ENCODE data around the gene PLEKHG4B.
"Not testable (repeated sequence)": the region's sequence is repeated elsewhere in the genome, so short reads cannot be mapped to it uniquely, and the experiment has no call there.

Gene PLEKHG4B

DNA sequence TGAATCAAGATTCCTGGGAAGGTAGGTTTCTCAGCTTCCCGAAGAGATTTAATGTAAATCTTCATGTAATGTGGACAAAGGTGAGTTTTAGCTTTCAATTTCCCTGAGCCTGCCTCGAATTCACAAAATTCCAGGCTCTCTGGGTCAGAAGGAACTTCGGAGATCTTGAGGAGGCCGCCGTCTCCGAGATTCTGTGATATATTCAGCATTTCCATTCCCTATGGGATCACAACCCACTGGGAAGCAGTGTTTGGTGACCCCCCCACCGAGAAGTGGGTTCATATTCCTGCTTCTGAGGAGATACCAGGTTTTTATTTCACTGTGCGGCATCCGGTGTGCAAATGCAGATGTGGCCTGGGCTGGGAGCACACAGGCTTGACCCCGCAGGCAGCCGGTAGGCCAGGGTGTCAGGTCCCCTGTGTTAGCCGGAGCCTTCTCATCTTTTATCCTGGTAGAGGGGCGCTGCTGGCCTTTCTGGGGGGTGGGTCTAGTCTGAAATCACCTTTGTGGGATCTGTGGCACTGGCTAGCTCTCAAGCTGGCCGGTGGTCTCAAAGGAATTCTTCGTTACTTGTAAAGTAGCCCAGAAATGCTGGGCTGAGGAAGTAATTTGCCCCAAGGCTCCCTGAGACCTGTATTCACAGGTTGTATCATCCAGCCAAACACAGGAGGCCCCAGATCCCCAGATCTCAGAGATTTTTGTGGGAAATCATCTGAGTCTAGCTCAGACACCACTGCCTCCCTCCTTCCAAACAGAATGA, 1.4 kb downstream of the PLEKHG4B start:
- no peak for DNase-seq (ENCODE audit: low read depth in 2 of 3, low spot score in 2 of 3)

DNA sequence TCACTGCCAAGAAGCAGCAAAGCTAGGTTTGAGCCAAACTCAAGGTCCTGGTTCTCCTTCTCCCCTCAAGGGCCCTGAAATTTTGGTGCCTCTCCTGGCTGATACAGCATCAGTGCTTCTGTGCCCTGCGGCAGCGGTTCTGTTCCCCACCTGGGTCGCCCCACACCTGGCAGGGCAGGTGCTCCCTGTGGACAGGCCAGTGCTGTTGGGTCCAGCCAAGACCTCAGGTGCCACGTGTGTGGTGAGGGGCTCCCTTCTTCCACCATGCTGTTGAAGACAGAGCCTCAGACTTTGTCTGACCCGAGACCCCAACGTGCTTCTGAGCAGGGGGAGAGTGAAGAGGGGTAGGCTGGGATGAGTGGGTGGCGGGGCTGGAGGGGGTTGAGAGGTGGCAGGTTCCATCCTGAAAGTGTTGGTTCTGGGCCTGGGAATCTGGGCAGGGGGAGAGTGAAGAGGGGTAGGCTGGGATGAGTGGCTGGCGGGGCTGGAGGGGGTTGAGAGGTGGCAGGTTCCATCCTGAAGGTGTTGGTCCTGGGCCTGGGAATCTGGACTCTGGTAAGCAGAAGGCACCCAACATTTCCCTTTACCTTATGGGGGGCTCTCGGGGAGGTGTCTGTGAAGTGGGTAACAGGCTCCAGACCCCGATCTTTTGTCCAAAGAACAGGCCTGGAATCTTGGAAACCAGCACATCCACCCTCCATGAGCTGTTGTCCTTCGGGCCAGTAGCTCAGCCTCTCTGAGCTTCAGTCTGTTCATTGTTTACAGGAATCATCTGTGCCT, 2.3 kb downstream of the PLEKHG4B start:
- DNase-seq (ENCODE audit: low read depth in 2 of 3, low spot score in 2 of 3): no peak

DNA sequence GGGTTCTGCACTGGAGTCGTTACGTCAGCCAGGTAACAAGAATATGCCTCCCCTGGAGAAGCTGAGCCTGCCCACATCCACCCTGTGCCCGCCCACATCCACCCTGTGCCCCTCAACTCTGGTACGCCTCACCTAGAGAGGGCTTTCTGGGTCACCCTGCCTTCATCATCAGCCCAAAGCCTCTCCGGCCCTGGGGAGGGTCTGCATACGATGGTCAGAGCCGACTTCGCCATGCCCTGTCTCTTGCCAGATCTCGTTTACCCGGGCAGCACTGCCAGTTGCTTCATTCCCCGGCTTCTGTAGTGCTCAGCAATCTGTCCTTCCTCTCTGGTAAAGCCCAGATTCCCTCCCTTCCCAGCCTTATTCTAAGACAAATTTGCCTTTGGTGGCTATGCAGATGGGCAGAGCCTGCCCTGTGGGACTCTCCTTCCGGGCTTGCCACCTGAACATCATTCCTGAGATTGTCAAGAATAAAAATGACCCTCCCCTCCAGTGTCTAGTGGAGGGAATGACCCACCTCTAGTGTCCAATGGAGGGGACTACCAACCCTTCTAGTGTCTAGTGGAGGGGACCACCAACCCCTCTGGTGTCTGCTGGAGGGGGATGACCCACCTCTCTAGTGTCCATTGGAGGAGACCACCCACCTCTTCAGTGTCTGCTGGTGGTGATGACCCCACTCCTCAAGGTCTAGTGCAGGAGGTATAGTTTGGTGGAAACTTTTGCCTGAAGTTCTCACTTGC, 3.4 kb downstream of the PLEKHG4B start:
- no peak for DNase-seq (ENCODE audit: low read depth in 2 of 3, low spot score in 2 of 3)

DNA sequence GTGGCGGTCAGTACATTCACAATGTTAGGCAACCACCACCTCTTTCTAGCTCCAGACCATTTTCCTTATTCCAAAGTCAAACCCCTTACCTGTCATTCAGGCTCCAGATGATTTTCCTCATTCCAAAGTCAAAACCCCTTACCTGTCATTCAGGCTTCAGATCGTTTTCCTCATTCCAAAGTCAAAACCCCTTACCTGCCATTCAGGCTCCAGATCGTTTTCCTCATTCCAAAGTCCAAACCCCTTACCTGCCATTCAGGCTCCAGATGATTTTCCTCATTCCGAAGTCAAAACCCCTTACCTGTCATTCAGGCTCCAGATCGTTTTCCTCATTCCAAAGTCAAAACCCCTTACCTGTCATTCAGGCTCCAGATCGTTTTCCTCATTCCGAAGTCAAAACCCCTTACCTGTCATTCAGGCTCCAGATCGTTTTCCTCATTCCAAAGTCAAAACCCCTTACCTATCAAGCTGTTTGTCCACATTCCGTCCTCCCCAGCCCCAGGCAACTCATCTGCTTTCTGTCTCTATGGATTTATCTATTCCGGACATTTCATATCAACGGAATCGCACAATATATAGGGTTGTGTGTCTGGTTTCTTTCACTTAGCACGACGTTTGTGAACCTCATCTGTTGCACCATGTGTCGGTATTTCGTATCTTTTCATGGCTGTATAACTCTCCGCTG, 5.2 kb downstream of the PLEKHG4B start:
- no peak for DNase-seq (ENCODE audit: low read depth in 2 of 3, low spot score in 2 of 3)

DNA sequence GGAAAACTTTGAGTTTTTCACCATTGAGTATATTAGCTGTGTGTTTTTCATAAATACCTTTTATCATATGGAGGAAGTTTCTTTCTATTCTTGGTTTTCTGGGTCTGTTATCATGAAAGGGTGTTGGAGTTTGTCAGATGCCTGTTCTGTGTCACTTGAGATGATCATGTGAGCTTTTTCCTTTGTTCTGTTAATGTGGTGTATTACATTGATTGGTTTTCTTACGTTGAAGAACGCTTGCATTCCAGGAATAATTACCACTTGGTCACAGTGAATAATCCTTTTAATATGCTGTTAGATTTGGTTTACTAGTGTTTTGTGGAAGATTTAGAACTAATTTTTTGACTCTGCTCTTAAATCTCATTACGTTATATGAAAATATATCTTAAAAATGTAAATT, 7.8 kb downstream of the PLEKHG4B start:
- DNase-seq (ENCODE audit: low read depth in 2 of 3, low spot score in 2 of 3): no peak

DNA sequence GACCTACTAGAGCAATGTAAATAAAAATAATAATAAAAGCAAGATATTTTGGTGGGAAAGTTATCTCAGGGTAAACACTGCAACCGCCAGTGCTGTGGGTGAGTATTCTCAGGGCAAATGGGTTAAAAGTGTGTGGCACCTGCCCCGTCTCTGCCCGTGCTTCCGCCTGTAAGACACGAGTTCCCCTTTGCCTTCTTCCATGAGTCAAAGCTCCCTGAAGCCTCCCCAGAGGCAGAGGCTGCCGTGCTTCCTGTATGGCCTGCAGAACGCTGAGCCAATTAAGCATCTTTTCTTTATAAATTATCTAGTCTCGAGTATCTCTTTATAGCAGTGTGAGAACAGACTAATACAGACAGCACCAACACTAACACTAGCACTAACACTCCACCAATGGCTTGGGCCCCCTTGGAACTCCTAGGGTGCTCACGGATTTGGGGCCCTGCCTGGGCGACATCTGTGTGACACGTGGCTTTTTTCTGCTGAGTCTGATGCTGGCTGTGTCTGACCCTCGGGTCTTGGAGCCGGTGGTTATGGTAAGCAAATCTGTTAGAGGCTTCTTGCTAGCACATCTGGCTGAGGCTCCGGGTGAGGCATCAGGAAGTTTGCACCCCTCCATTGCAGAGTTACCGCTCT, 10.6 kb downstream of the PLEKHG4B start:
- no peak for DNase-seq (ENCODE audit: low read depth in 2 of 3, low spot score in 2 of 3)

DNA sequence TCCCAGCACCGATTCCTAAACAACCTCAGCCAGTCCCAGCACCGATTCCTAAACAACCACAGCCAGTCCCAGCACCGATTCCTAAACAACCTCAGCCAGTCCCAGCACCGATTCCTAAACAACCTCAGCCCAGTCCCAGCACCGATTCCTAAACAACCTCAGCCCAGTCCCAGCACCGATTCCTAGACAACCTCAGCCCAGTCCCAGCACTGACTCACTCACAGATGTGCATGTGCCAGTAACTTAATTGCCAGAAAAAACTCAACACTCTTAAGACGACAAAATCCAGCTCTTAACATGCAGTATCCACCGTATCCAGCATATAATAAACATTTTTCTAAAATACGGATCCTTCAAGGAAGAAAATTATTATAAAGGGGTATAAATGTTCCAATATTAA, 12.1 kb downstream of the PLEKHG4B start:
- DNase-seq (ENCODE audit: low read depth in 2 of 3, low spot score in 2 of 3): not testable (repeated sequence)

DNA sequence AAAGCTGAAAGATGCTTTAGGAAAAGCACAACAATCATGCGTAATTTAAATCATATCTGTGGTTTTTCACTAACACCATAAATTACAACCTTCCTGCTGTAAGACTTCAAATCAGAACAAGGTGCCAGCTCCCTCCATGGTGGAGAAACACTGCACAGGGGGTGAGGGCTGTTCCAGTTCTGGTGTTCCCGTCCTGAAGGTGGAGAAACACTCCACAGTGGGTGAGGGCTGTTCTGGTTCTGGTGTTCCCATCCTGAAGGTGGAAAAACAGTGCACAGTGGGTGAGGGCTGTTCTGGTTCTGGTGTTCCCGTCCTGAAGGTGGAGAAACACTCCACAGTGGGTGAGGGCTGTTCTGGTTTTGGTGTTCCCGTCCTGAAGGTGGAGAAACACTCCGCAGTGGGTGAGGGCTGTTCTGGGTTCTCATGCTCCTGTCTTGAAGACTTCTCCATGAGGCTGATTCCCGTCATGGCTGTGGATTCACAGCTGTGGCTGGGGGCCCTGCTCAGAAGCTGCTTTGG, 12.9 kb downstream of the PLEKHG4B start:
- no peak for DNase-seq (ENCODE audit: low read depth in 2 of 3, low spot score in 2 of 3)

DNA sequence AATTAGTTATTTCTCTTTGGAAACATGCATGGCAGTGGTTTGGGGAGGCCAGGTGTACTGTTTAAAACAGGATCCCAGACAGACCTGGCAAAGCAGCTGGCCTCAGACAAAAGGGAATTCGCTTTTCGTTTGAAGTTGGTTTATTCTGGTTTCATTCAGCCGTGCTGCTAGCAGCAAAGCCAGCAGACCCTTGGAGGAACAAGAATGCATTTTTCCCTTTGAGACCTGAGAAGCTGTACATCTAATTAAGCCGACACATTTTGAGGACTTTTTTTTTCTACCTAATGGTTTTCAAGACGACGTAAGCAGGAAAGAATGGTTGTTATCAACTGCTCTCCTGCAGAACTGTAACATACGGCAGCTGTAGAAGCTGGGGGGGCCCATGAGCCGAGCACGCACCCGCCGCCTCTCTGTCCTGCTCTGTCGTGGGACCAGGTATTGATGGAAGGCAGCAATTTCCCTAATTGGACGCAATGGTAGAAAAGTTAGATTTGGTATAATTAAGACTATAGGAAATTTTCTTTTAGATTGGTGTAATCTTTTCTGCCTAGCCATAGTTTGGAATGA, 13.6 kb downstream of the PLEKHG4B start:
- no peak for DNase-seq (ENCODE audit: low read depth in 2 of 3, low spot score in 2 of 3)

DNA sequence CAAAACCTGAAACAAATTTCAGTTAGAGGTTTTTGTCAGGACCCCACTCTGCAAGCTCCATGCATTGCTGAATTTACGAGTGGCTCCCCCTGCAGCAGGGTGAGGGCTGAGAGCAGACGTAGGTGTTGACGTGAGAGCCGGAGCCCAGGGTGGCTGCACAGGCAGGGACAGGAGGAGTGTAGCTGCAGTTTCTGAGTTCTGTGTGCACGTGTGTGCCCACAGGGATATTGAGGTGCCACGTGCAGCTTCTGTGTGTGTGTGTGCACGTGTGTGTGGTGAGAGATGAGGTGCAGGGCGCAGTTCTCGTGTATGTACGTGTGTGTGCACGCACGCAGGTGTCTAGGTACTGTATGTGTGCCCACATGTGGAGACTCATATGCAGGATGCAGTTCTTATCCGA, 14.6 kb downstream of the PLEKHG4B start:
- DNase-seq (ENCODE audit: low read depth in 2 of 3, low spot score in 2 of 3): no peak

DNA sequence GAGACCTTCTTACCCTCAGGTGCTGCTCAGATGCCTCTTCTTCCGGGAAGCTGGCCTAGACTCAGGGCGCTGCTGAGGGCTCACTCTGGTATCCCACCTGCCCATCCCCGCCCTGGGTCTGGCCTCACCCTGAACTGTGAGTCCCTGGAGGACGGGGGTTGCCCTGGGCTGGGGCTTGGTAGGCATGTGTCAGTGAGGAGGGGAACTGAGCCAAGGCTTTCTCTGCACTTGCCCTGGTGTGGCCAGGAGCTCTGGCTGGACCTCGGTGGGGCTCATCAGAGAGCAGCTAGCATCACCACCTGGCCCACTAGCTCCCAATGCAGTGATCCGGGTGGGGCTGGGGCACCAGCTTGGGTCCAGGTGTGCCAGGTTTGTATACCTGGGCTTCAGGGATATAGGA, 15.6 kb downstream of the PLEKHG4B start:
- no peak for DNase-seq (ENCODE audit: low read depth in 2 of 3, low spot score in 2 of 3)

DNA sequence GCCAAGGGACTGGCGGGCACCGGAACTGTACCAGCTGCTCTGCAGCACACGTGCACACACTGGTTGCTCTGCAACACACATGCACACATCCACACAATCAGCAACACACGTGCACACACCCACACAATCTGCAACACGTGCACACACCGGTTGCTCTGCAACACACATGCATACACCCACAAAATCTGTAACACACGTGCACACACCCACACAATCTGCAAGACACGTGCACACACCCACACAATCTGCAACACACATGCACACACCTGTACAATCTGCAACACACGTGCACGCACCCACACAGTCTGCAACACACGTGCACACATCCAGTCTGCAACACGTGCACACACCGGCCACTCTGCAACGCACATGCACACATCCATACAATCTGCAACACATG, 17.9 kb downstream of the PLEKHG4B start:
- DNase-seq (ENCODE audit: low read depth in 2 of 3, low spot score in 2 of 3): no peak

DNA sequence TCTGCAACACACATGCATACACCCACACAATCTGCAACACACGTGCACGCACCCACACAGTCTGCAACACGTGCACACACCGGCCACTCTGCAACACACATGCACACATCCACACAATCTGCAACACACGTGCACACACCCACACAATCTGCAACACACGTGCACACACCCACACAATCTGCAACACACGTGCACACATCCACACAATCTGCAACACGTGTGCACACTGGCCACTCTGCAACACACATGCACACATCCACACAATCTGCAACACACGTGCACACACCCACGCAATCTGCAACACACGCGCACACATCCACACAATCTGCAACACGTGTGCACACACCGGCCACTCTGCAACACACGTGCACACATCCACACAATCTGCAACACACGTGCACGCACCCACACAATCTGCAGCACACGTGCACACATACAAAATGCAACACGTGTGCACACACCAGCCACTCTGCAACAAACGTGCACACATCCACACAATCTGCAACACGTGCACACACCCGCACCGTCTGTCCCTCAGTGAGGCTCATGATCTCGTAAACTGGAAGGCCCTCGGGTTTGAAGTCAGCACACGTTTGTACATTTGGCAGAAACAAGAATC, 18.4 kb downstream of the PLEKHG4B start:
- DNase-seq (ENCODE audit: low read depth in 2 of 3, low spot score in 2 of 3): no peak

DNA sequence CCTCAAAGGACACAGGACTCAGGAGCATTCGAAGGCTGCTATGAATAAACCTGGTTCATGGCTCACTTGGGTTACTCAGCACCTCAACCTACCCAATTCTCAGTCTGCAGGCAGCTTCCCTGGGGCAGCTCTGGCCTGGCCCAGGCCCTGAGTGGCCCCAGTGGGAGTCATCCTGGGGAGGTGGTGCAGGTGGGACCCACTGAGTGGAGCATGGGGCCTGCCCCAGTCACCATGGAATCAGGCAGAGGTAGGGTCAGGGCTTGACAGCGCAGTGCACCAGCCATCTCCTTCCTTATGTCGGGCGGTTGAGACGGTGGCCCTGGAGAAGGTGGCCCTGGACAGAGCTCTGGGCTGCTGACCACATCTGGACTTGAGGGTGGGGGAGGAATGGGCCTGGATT, 19.2 kb downstream of the PLEKHG4B start:
- no peak for DNase-seq (ENCODE audit: low read depth in 2 of 3, low spot score in 2 of 3)

DNA sequence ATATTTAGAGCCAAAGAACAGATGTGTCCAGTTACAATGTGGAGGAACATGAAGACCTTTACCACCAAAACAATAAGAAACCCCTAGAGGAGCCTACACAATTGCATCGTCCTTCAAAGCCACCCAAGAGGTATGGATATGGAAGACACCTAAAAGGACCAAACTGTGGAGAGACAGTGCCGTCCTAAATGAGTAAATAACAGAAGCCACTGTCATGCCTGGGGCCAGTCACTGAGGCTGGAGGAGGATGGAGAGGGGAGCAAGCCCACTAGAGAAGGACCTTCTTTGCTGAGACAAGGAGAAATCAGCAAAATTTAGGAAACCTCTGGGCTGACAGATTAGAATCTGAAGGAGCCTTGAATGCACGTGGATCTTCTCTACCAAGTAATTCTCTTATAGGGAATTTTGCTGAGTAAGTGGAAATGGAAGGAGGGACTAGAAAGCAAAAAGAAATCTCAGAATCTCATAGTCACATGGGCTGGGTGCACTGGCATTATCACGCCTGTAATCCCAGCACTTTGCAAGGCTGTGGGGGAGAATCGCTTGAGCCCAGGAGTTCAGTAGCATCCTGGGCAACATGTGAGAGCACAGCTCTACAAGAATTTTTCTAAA, 27.6 kb downstream of the PLEKHG4B start:
- no peak for DNase-seq (ENCODE audit: low read depth in 2 of 3, low spot score in 2 of 3)

DNA sequence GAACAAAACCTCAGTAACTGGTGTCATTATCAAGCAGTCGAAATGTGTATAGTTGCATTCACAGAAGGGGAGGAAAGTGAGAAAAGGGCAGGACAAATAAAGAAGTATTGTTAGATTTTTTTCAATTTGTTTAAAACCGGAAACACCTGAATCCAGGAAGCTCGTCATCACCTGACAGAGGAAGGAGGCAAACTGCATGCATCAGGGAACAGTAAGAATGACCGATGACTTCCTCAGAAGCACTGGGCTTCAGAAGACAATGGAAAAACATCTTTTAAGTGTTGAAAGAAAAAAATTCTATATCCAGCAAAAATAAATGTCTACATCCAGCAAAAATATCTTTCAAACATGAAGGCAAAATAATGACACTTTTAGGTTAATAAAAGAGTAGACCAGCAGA, 29.5 kb downstream of the PLEKHG4B start:
- no peak for DNase-seq (ENCODE audit: low read depth in 2 of 3, low spot score in 2 of 3)

DNA sequence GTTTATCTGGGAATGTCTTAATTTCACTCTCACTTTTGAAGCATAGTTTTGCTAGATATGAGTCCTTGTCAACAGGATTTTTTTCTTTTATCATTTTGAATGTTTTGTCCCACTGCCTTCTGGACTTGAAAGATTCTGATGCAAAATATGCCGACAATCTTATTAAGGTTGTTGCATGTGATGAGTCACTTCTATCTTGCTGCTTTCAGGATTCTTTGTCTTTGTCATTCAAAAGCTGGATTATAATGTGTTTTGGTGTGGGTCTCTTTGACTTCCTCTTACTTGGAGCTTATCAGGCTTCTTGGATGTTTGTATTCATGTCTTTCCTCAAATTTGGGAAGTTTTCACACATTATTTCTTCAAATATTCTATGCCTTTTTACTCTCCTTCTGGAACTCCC, 33.8 kb downstream of the PLEKHG4B start:
- no peak for DNase-seq (ENCODE audit: low read depth in 2 of 3, low spot score in 2 of 3)

DNA sequence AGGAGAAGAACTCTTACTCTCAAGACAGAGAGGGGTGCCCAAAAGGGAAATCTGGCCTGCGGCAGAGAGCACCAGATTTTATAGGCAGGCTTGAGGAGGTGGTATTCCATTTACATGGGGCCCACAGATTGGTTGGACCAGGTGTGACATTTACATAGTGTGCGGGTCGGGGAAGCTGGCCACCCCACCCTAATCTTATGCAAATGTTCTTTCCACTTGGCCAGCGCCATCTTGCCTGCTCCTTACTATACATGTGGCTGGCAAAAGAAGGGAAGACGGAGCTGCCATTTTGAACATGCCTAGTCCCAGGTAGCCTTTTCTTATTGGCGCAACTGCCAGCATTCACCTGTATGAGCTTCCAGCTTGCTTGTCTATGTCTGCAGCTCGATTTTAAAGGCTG, 34.8 kb downstream of the PLEKHG4B start:
- DNase-seq (ENCODE audit: low read depth in 2 of 3, low spot score in 2 of 3): no peak

DNA sequence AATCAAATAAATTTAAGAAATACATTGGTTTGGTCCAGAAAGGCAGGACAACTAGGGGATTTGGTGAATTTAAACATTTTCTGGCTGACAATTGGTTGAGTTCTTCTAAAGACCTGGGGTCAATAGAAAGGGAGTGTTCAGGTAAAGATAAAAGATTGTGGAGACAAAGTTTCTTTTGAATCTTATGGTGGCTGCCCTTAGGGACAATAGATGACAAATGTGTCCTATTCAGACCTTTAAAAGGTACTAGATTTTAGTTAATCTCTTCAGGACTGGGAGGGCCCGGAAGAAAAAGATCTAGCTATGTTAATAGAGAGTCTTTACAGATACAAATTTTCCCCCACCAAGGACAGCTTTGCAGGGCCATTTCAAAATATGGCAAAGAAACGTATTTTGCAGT, 35.9 kb downstream of the PLEKHG4B start:
- no peak for DNase-seq (ENCODE audit: low read depth in 2 of 3, low spot score in 2 of 3)

DNA sequence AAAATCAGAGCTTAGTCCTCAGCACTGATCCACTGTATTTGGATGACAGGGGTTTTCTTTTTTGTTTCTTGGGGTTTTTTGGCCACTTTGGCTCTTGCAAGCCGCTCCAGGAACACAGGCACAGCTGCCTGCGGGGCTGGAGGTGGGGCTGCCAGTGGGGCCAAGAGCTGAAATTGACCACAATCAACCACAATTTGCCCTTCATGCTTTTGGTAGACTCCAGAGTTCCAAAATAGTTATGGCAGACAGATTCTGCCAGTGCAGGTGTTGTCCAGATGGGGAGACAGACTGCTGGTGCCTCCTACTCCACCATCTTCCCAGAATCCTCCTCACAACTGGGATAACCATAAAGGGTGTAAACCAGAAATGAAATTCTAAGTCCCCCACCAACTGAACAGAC, 36.5 kb downstream of the PLEKHG4B start:
- no peak for DNase-seq (ENCODE audit: low read depth in 2 of 3, low spot score in 2 of 3)
